HG02623 (cell line): ENCODE data around the gene TRIM32.
A peak's percentile ranks its signal among the peaks of the same experiment; 100 is the strongest.

Experiments used
- ATAC-seq: cut with Tn5 transposase; IDR thresholded peaks from one replicate; pipeline ENCODE4 v1.9.1; 2021; ENCODE audit warnings: moderate library complexity; ENCODE audit not compliant: unreplicated experiment

The TRIM32 gene, protein sequence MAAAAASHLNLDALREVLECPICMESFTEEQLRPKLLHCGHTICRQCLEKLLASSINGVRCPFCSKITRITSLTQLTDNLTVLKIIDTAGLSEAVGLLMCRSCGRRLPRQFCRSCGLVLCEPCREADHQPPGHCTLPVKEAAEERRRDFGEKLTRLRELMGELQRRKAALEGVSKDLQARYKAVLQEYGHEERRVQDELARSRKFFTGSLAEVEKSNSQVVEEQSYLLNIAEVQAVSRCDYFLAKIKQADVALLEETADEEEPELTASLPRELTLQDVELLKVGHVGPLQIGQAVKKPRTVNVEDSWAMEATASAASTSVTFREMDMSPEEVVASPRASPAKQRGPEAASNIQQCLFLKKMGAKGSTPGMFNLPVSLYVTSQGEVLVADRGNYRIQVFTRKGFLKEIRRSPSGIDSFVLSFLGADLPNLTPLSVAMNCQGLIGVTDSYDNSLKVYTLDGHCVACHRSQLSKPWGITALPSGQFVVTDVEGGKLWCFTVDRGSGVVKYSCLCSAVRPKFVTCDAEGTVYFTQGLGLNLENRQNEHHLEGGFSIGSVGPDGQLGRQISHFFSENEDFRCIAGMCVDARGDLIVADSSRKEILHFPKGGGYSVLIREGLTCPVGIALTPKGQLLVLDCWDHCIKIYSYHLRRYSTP

DNA sequence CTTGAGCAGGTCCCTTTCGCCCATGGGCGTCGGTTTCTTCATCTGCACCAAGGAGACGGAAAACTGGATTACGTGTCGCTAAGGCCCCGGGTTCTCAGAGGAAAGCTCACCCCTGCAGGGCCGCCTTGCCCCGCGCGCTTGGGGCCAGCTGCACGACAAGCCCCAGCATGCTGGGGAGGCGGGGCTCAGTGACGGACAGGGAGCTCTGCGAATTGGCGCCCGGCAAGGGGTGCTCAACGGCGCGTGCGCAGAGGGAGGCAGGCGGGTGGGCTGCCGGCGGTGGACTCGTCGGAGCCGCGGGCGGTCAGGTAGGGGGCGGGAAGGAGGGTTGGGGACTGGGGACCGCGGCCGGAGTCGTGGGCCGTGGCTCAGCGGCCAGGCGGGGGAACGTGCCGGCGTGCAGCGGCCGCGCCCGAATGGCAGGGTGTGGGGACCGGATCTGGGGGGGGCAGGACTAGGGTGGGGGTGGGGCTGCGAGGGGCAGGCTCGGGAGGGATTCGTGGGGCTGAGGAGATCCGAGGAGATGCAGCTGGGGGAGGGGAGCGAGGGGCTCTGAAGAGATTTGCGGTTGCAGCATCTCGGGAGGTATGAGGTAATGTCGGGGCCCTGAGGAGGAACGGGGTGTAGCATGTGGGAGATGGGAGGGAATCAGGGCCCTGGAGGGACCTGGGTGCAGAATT lies at the start of gene TRIM32:
Gene TRIM32 (plus strand): TSS at position 232 of the 680 bp plus-strand sequence. CDS start 10,438 bp downstream, outside the sequence.
- peak; percentile 99 for ATAC-seq

DNA sequence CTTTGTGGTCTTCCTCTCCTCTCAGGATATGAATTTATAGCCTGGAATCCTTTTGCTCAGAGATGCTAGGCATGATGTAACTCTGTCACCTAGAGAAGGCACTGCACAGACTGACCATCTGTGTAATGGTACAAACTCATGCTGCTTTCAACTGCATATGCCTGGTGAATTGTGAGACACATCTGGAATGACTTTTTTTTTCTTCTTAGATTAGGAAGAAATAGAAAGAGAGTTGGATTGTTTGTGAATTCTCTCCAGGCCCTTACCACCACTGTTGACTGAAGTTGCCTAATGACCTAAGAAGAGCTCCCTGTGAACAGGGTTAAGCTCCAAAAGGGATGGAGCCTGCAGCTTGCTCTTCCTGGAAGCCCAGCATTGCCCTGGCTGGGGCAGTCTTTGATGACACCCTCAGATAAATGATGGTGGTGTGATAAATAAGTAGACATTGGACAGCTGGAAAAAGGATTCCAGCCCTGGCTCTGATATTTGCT lies 47.8 kb upstream of the TRIM32 start:
- no peak for ATAC-seq

DNA sequence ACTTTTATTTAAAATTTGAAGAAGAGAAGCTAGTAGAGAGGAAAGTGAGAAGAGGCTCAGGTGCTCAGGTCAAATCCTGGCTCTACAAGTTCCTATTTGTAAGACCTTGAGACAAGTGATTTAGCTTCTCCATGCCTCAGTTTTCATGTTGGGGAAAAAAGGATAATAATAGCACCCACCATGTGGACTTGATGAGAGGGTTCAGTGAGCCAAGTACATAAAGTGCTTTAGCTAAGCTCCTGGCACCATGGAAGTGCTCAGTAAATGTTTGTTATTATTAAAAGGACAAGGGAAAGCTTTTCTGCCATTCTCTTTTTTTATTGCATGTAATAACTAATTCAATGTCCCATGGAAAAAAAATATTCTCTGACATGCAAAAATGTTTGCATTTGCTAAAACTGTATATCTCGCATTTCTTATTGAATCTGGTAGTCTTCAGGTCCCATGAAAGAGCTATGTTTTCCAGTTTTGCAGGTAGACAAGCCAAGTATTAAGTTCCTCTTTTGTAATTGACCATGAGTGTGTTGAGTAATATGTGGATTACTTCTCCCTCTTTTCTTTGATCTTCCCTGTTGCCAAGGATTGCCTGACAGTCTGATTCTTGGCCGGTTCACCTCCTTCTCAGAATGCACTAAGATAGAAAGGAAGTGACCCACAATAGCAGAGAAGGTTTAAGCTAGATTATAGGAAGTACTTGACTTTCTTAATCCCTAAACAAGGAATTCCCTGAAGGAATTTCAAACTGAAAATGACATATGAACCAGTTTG lies 45.6 kb upstream of the TRIM32 start:
- no peak for ATAC-seq

DNA sequence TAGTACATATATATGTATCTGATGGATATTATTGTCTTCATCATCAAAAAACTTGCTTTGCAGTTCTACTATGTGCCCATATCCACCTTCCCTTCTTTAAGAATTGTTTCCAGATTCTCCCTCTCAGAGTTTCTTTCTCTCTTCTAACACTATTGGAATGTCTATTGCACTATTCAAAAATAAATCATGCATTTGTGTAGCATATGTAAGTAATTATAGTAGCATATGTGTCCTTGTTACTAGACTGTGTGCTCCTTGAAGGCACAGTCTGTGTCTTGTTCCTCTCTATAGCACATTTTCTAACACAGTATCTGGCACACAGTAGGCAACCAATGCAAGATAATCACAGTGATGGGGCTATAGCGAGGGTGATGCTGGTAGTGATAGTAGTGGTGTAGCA lies 43.4 kb upstream of the TRIM32 start:
- ATAC-seq: no peak

DNA sequence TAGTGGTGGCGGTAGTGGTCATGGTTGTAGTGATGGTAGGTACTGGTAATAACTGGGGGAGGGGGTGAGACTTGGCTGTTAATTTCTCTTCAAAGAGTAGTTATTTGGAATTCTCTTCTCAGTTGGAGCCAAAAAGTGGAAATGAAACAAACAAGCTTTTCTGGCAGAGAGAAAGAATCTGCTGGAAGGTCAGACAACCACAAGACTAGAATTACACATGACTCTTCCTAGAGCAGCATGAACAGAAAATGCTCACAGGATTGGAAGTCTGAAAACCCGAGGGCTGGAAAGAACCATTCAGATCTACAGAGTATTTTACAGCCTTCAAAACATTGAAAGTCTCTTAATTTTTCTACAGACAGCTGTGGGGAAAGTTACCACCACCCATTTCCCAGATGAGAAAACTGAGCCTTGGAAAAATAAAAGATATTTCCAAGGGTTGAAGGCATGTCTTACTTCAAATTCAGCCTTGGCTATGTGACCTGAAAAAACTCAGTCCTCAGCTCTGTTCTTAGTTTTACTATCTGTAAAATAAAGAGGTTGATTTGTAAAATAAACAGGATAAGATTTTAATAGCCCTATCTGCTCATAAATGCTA lies 42.9 kb upstream of the TRIM32 start:
- ATAC-seq: no peak

DNA sequence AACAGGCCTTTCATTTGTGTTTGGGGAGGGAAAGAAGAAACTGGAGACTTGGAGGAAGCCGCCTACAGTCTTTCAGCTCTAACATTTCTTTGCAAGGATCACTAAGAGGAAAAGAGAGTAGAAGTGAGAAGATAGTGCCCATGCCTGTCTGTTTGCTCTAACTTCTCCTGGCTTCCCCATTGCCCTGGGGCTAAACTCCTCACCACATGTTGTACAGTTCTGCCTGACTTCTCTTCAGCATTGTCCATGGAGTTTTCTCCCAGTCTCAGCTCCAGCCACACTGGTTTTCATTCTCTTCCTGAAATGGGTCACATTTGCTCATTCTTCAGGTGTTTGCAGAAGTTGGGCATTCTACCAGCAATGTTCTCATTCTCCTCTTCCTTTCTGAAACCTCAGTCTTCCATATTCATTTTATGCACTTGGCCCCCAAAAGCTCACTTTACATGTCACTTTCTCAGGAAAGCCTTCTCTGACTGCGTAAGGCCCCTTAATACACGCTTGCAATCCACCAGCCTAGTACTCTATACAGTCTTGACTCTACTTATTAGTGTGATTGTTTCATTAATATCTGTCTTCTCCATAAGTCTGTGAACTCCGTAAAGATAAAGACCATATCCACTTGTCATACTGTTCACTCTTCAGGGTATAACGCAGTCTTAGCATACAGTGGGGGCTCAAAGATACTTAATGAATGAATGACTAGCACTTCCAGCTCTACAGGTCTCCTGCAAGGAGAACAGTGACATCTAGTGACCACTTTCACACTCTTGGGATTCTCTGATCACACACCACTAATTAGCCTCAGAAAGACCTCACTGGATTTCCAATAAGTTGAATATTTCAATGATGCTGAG lies 40.2 kb upstream of the TRIM32 start:
- no peak for ATAC-seq

DNA sequence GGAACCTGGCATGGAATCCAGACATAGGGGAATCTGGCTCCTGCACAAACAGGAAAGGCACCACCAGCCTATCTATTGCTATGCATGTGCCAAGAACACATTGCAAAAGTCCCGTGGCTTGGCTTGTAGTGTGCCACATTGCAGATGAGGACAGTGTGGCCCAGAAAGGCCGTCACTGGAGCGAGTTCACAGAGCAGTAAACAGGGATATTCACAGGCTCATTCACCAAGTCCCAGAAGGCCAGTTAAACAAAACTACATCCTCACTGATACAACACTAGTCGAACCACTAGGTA lies 39.6 kb upstream of the TRIM32 start:
- ATAC-seq: no peak

DNA sequence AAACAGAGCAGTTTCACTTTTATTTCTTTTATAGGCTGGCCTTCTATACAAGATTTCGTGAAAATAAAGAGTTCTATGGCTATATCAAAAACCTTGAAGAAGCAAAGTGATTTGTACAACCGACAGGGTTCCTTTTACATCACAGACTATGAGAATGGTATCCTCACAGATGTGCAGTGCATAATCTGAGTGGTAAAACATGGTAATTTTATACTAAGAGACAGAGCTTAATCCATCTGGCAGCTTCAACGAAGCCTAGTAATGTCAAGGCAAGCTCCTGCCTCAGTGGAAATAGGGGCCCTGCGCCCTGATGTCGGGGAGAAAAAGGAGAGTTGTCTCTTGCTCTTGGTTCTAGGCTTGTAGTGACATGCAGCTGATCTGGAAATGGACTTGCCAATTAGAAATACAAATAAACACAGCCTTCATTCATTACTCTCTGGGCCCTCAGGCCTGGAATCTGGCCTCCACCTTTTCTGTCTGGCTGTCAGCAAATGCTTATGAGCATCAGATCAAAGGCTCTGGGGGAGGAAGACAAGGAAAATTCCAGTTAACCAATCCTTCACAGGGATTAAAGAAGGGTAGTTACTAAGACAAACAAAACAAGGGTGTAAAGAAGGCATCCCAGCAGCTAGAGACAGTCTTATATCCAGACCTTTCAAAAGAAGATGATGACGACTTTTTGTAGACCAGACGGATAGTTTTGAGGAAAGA lies 33.6 kb upstream of the TRIM32 start:
- ATAC-seq: no peak

DNA sequence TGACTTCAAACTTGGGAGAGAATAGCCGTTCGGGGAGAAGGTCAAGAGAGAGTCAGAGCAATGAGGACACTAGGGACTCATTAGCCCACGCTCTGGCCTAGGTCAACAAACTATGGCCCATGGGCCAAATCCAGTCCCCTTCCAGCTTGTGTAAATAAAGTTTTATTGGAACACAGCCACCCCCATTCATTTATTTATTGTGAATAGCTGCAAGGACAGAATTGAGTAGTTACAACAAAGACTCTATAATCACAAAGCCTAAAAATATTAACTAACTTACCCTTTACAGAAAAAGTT lies 33.1 kb upstream of the TRIM32 start:
- ATAC-seq: no peak

DNA sequence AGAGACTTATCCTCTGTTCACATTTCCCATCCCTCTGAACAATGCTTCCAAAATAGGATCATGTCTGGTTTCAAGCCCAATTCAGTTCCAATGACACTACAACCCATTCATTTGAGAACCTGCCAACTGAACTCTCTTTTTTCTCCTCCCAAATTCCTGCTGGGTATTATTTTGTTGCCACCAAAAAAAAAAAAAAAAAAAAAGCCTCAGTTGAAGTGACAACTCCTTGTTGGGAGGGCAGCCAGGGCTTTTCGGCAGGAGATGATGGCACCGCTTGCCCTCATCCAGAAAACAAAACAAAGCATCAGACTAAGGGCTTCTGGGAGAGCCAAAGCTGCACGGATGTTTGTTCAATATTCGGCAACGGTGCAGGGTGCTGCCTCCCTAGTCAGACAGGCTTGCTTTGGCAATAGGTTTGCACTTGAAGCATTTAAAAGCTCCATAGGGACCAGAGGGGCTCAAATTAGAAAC lies 30.6 kb upstream of the TRIM32 start:
- ATAC-seq: no peak

DNA sequence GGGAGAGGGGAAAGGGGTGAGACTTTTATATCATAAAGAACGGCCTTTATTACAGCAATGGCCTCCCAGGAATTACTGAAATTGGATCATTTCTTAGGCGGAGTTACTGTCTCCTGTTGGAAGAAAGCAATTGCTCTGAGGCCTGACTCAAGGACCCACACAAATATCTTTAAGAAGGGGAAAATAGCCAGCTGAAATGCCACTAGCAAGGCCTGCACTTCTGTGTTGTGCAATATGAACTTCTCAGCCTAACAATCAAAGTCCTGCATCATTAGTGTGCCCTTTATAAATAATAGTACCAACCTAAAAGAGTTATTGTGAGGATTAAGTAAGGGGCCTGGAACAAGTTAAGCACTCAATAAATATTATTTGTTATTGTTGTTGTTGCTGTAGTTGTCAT lies 30.1 kb upstream of the TRIM32 start:
- ATAC-seq: no peak

DNA sequence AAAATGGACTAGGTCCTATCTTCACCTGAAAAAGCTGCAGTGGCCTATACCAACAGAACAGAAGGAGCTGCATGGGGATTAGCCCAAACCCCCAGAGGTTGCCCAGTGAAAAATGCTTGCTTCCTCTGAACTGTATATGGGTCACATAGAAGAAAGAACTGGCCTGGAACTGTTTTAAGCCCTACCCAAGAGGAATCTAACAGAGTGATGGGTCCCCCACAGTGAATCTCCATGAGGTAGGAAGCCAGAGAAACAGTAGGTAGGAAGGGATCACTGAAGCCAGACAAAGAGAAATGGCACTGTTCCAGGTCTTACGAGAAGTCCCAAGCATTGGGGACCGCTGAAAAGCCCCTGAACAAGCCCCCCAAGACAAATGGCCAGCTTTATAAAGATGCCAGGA lies 28.8 kb upstream of the TRIM32 start:
- no peak for ATAC-seq

DNA sequence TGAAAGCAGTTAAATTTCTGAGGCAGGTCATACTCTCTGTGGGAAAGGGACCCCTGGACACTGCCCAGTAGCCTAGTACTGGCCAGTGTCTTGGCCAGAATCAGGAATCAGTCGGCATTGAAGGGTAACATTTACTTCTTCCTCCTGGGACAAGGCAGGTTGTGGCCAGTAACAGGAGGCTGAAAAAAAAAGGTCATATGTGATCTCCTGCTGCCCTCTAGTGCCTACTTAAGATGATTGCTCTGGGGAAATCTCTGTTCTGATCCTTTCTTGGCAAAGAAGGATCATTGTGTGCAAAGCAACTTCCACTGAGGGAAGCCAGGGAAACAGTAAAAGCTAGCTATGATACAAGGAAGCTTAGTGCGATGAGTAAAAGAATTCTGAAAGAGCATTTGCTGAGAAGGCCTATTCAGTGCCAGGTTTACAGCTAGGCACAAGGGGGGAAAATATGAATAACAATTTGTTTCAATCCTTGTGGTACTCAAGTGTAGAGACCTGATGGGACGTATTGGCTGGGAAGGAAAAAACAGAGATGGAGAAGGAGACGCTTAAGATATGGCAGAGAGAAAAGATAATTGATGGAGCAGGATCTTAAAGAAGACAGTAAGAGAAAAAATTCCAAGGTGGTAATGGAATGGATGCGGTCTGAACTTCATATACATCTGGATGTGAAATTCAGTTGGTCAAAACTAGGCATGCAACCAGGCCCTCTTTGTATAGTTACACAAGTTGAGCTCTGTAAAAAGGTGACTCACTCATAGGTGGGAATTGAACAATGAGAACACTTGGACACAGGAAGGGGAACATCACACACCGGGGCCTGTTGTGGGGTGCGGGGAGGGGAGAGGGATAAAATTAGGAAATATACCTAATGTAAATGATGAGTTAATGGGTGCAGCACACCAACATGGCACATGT lies 25.8 kb upstream of the TRIM32 start:
- peak; percentile 85 for ATAC-seq

DNA sequence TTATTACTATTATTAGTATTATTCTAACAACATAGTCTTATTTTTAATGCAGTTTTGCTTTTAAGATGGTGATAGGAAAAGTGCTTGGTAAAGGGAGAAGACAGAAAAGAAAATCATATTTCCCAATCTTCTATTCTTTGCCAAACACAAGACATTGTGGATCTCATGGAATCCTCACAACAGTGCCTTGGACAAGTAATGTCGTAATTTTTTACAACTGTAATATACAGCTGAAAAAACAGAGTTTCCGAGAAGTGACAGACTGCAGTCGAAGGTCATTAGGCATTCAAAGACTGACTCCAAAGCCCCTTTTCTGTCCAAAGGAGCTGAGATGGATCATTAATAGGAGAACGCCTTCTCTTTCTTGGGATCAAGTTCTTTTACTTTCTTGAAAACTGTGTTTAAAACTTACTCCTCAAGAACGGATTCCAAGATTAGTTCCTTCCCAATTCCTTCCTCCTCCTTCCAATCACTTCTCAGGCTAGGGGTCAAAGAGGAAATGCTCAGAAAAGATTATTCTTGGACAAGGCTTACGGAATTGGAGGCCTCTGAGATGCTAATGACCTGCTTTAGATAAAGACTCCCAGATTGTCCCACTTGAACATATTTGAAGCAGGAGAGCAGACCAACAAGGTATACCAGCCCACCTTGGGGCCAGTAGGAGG lies 24.3 kb upstream of the TRIM32 start:
- no peak for ATAC-seq

DNA sequence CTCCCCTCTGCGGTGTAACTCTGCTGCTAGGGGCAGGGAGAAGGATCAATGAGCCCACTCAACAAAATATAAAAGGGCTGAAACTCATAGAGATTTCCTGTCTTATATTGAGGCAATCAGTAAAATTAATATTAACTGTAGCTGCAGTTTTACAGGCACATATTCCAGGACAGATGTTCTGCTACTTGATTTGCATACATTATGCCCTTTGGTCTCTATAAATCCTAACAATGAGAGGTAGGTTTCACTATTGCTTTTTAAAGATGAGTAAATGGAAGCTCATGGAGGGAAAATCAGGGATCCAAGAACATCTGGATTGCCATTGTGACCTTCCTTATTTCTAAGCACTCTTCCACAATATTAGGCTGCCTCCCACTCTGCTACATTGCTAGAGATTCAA lies 23.5 kb upstream of the TRIM32 start:
- ATAC-seq: no peak

DNA sequence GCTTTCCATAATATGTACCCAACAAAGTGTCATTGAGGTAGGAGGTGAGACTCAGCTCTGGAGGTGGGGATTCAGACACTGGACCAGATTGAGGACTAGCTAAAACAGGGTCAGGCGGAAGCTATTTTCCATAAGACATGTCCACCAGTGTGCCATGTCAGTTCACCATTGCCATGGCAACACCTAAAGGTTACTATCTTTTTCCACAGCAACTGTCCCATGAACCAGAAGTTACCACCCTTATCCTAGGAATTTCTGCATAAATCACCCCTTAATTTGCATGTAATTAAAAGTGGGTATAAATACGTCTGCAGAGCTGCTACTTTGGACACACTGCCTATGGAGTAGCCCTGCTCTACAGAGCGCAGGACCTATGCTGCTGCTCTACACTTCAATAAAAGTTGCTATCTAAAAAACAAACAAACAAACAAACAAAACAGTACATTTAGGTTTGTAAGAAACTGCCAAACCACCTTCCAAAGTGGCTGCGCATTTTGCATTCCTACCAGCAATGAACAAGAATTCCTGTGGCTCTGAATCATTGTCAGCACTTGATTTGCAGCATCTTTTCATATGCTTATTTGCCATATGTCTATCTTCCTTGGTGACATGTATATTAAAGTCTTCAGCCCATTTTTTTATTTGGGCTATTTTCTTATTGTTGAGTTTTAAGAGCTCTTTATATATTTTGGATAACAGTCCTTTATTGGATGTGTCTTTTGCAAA lies 18.0 kb upstream of the TRIM32 start:
- ATAC-seq: no peak

DNA sequence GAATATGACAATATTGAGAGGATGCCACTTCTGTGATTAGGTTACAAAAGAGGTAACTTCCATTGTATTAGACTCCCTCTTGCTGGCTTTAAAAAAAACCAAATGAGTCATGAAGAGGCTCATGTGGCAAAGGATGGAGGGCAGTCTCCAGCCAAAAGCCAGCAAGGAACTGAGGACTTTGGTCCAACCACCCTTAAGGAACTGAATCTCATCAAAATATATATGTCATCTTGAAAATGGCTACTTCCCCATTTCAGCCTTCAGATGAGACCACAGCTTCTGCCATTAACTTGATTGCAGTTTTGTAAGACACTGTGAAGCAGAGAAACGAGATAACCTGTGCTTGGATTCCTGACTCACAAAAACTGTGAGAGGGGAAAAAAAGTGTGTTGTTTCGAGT lies 15.5 kb upstream of the TRIM32 start:
- ATAC-seq: no peak
